ENCODE data around the gene EFCC1. TPM values are rescaled to one million over a fixed set of nuclear protein-coding genes. Genes with fewer than 3 reads are reported as not detected.
"Not testable (repeated sequence)": the region's sequence is repeated elsewhere in the genome, so short reads cannot be mapped to it uniquely, and the experiment has no call there.

The EFCC1 gene
- polyA plus RNA-seq, 10 donors: 0.79 to 1.6 (median 1.3) TPM

- DNase-seq: no peak
Measured at GRCh38 chr3:129054605-129055104, 53.6 kb downstream of the EFCC1 start.

- DNase-seq: no peak
Measured at GRCh38 chr3:129056451-129057173, 55.5 kb downstream of the EFCC1 start.

- no peak for DNase-seq
Measured at GRCh38 chr3:129057249-129057648, 56.1 kb downstream of the EFCC1 start.

GRCh38 chr3:129058441-129059200, 57.5 kb downstream of the EFCC1 start:
- DNase-seq: no peak

GRCh38 chr3:129059311-129059958, 58.3 kb downstream of the EFCC1 start:
- DNase-seq: no peak

- no peak for DNase-seq
Measured at GRCh38 chr3:129060276-129061022, 59.3 kb downstream of the EFCC1 start, which contains the start of gene GP9. Gene GP9 (plus strand): TSS chr3:129060779. CDS start chr3:129061740, 961 bp downstream.

GRCh38 chr3:129061023-129061887, 60.2 kb downstream of the EFCC1 start:
- no peak for DNase-seq

GRCh38 chr3:129061888-129062834, 61.1 kb downstream of the EFCC1 start:
- no peak for DNase-seq

- no peak for DNase-seq
Measured at GRCh38 chr3:129063091-129063640, 62.1 kb downstream of the EFCC1 start.

- DNase-seq: no peak
Measured at GRCh38 chr3:129063841-129064482, 62.9 kb downstream of the EFCC1 start.

- no peak for DNase-seq
Measured at GRCh38 chr3:129065016-129065719, 64.1 kb downstream of the EFCC1 start.

GRCh38 chr3:129065720-129066073, 64.6 kb downstream of the EFCC1 start:
- no peak for DNase-seq

GRCh38 chr3:129067719-129068118, 66.6 kb downstream of the EFCC1 start:
- not testable (repeated sequence) for DNase-seq

GRCh38 chr3:129068291-129068886, 67.3 kb downstream of the EFCC1 start:
- DNase-seq: peak in 2 of 3 donors; percentile 34 to 55

- DNase-seq: not testable (repeated sequence)
Measured at GRCh38 chr3:129069313-129070085, 68.4 kb downstream of the EFCC1 start.

GRCh38 chr3:129070086-129070885, 69.2 kb downstream of the EFCC1 start:
- no peak for DNase-seq

Data from muscle of back (tissue), 11 donors.